Mesenchymal stem cell (in vitro differentiated cells and primary cell): ENCODE results near the gene AK3.

Experiments used
- DNase-seq: peaks from one replicate; pipeline ENCODE4 v3.0.0-alpha.2; 2013
- H2AFZ ChIP-seq: one replicate; pipeline ENCODE4 v1.6.1; 2013; ENCODE audit warnings: low read depth, mild to moderate bottlenecking, control low read depth, inconsistent platforms, low read length, moderate library complexity
- H2AK5ac ChIP-seq: 2 replicates; pipeline ENCODE4 v1.6.1; 2013; ENCODE audit warnings: low read length, moderate library complexity, mild to moderate bottlenecking, inconsistent platforms; ENCODE audit not compliant: severe bottlenecking
- H2BK120ac ChIP-seq: one replicate; pipeline ENCODE4 v1.6.1; 2013; ENCODE audit warnings: low read depth, mild to moderate bottlenecking, inconsistent platforms, low read length, moderate library complexity
- H2BK12ac ChIP-seq, 2 experiments: one replicate each; pipeline ENCODE4 v1.6.1; 2013; ENCODE audit warnings: inconsistent platforms in 2 of 2, low read length in 2 of 2, mild to moderate bottlenecking in 2 of 2, moderate library complexity in 2 of 2, control low read depth in 1 of 2
- H2BK15ac ChIP-seq: one replicate; pipeline ENCODE4 v1.6.1; 2013; ENCODE audit warnings: mild to moderate bottlenecking, low read depth, inconsistent platforms; ENCODE audit not compliant: poor library complexity, severe bottlenecking
- H2BK5ac ChIP-seq: 2 replicates; pipeline ENCODE4 v1.6.1; 2013; ENCODE audit warnings: low read depth, mild to moderate bottlenecking, low read length, control low read depth, inconsistent platforms; ENCODE audit not compliant: poor library complexity, severe bottlenecking
- H3K14ac ChIP-seq, 2 experiments: one replicate each; pipeline ENCODE4 v1.6.1; 2013; ENCODE audit warnings: inconsistent platforms in 2 of 2, low read length in 2 of 2, control low read depth in 1 of 2, mild to moderate bottlenecking in 1 of 2, moderate library complexity in 1 of 2
- H3K18ac ChIP-seq, 2 experiments: one replicate each; pipeline ENCODE4 v1.6.1; 2013; ENCODE audit warnings: inconsistent platforms in 2 of 2, low read length in 2 of 2, control low read depth in 1 of 2, low read depth in 1 of 2, mild to moderate bottlenecking in 1 of 2
- H3K23ac ChIP-seq, 2 experiments: one replicate each; pipeline ENCODE4 v1.6.1; 2013; ENCODE audit warnings: inconsistent platforms in 2 of 2, low read length in 2 of 2, mild to moderate bottlenecking in 2 of 2, moderate library complexity in 2 of 2, control low read depth in 1 of 2
- H3K27ac ChIP-seq: 2 replicates; pipeline ENCODE4 v1.5.1; 2013; ENCODE audit warnings: mild to moderate bottlenecking, moderate library complexity, low read length, control low read depth, inconsistent platforms; ENCODE audit not compliant: poor library complexity, severe bottlenecking
- H3K27me3 ChIP-seq, 2 experiments: 2 replicates each; pipeline versions ENCODE4 v1.6.1 to v1.7.0; 2013; ENCODE audit warnings: low read length in 2 of 2, mild to moderate bottlenecking in 2 of 2, moderate library complexity in 2 of 2, control low read depth in 1 of 2, inconsistent platforms in 1 of 2; ENCODE audit not compliant: control insufficient read depth in 1 of 2, insufficient read depth in 1 of 2
- H3K36me3 ChIP-seq, 2 experiments: 2 replicates each; pipeline versions ENCODE4 v1.6.1 to v1.7.0; 2013; ENCODE audit warnings: low read length in 2 of 2, control low read depth in 1 of 2, inconsistent platforms in 1 of 2, low read depth in 1 of 2, mild to moderate bottlenecking in 1 of 2; ENCODE audit not compliant: insufficient read depth in 2 of 2, control insufficient read depth in 1 of 2
- H3K4ac ChIP-seq, 2 experiments: one replicate each; pipeline ENCODE4 v1.6.1; 2013; ENCODE audit warnings: inconsistent platforms in 2 of 2, low read length in 2 of 2, mild to moderate bottlenecking in 2 of 2, moderate library complexity in 2 of 2, control low read depth in 1 of 2, low read depth in 1 of 2
- H3K4me1 ChIP-seq: 2 replicates; pipeline ENCODE4 v1.6.1; 2013; ENCODE audit warnings: low read depth, low read length, control low read depth; ENCODE audit not compliant: control insufficient read depth, insufficient read depth
- H3K4me2 ChIP-seq: 2 replicates; pipeline ENCODE4 v1.6.1; 2013; ENCODE audit warnings: low read length, mild to moderate bottlenecking, inconsistent platforms; ENCODE audit not compliant: poor library complexity, severe bottlenecking
- H3K4me3 ChIP-seq, 2 experiments: 2 replicates each; pipeline versions ENCODE4 v1.5.1 to v1.7.0; 2013; ENCODE audit warnings: low read length in 2 of 2, mild to moderate bottlenecking in 2 of 2, control low read depth in 1 of 2, low read depth in 1 of 2; ENCODE audit not compliant: insufficient read depth in 1 of 2
- H3K79me1 ChIP-seq: replicated peaks from 2 replicates; pipeline ENCODE4 v1.6.1; 2013; ENCODE audit warnings: mild to moderate bottlenecking, control low read depth, low read length, inconsistent platforms; ENCODE audit not compliant: poor library complexity, severe bottlenecking
- H3K9ac ChIP-seq: 2 replicates; pipeline ENCODE4 v1.7.0; 2013; ENCODE audit warnings: mild to moderate bottlenecking, low read length, moderate library complexity
- H3K9me3 ChIP-seq: 2 replicates; pipeline ENCODE4 v1.7.0; 2013; ENCODE audit warnings: mild to moderate bottlenecking, low read length; ENCODE audit not compliant: control insufficient read depth
- H4K8ac ChIP-seq: one replicate; pipeline ENCODE4 v1.6.1; 2013; ENCODE audit warnings: inconsistent platforms, mild to moderate bottlenecking, low read length, moderate library complexity
- H4K91ac ChIP-seq: one replicate; pipeline ENCODE4 v1.6.1; 2013; ENCODE audit warnings: mild to moderate bottlenecking, low read length, inconsistent platforms
- WGBS: methylation state at CpG from one replicate; pipeline ENCODE4 v1.1.7; 2013; ENCODE audit warnings: mixed read lengths; 5-methylcytosine and 5-hydroxymethylcytosine counted together

The AK3 gene

DNA sequence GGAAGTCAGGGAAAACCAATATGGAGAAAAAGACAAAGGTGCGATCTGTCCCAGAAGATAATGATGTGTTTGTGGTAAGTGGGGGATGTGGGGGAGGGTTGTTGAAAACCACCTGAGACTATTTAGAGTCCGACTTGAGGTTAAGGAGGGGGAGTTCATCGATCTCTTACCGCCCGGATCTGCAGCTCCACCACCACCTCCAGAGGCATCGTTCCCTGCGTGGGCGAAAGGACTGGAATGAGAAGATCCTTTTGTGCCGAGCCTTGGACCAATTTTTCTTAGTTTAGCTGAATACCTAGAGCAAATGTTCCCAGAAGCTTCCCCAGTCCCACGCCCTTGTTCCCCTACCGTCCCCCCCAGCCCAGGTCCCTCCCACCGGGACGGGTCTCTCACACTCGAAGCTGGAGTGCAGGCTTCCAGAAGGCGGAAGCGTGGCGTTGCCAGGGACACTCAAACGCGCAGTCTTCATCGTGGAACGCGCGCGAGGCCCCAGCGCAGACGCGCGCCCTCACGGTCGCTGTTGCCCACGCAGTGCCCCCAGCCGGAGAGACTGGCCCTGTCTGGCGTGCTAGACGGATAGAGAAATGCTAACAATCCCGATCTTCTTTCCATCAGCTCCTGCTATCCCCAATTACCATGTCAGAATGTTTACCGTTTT is 74.8 kb downstream of the AK3 start, which contains the start of gene SPATA6L:
Gene SPATA6L, minus strand, starts transcription at position 439 of the 658 bp plus-strand sequence. Its CDS starts 230 bp downstream, at position 209.
- peak within 1 kb of the TSS; percentile 35 for H2BK120ac ChIP-seq
- H3K27me3 ChIP-seq, result no peaks in the 10 kb centered on the region
- H3K79me1 ChIP-seq, result peaks cover 15% of the 10 kb centered on the region
- peak within 1 kb of the TSS; percentile 94 for H3K4me2 ChIP-seq
- H3K18ac ChIP-seq, result peak within 1 kb of the TSS; percentile 37 to 46
- no peaks in the 10 kb centered on the region for H3K9me3 ChIP-seq
- peak within 1 kb of the TSS; percentile 33 for H2AFZ ChIP-seq
- H4K91ac ChIP-seq, result no peak within 1 kb of the TSS
- peak within 1 kb of the TSS in 1 of 2 experiments; percentile 61 for H3K4ac ChIP-seq
- peak within 1 kb of the TSS; percentile 58 to 81 for H3K4me3 ChIP-seq
- peak within 1 kb of the TSS; percentile 55 for H3K27ac ChIP-seq
- H3K36me3 ChIP-seq, result no peaks in the 10 kb centered on the region
- H2BK15ac ChIP-seq, result peak within 1 kb of the TSS; percentile 37
- H3K23ac ChIP-seq, result no peak within 1 kb of the TSS
- no peak within 1 kb of the TSS for H3K14ac ChIP-seq
- H3K4me1 ChIP-seq, result peaks cover 11% of the 10 kb centered on the region
- peak within 1 kb of the TSS; percentile 83 for H4K8ac ChIP-seq
- H2BK12ac ChIP-seq, result peak within 1 kb of the TSS in 1 of 2 experiments; percentile 35
- peak within 1 kb of the TSS; percentile 91 for H3K9ac ChIP-seq
- H2AK5ac ChIP-seq, result no peak within 1 kb of the TSS
- peak within 1 kb of the TSS; percentile 54 for H2BK5ac ChIP-seq
- DNase-seq, result peak; percentile 73
- 4% methylated on average over 30 of the region's 36 CpGs for WGBS

GRCh38 chr9:4665357-4665756 is 75.6 kb downstream of the AK3 start:
- Histone ChIP-seq H3K4me2 (no peak overlapping the region), H3K9me3 (no peaks in the 10 kb centered on the region), H3K27ac (no peak overlapping the region), H2AK5ac (no peak overlapping the region), H2AFZ (no peak overlapping the region), H3K79me1 (peaks cover 15% of the 10 kb centered on the region), H2BK15ac (no peak overlapping the region), H2BK120ac (no peak overlapping the region), H2BK12ac (no peak overlapping the region), H4K91ac (no peak overlapping the region), H3K4me3 (peak overlapping the region in 1 of 2 experiments; percentile 81), H2BK5ac (no peak overlapping the region), H3K9ac (peak overlapping the region; percentile 91), H3K36me3 (no peaks in the 10 kb centered on the region), H3K18ac (no peak overlapping the region), H3K14ac (no peak overlapping the region), H4K8ac (no peak overlapping the region), H3K23ac (no peak overlapping the region), H3K4me1 (peaks cover 11% of the 10 kb centered on the region), H3K27me3 (no peaks in the 10 kb centered on the region), H3K4ac (no peak overlapping the region)
- WGBS, result 100% methylated on average over 2 of the region's 2 CpGs
- DNase-seq, result peak; percentile 71

- Histone ChIP-seq H3K23ac (no peak overlapping the region), H2BK5ac (no peak overlapping the region), H2AFZ (no peak overlapping the region), H3K18ac (no peak overlapping the region), H3K9ac (peak overlapping the region; percentile 90), H3K4ac (no peak overlapping the region), H3K27ac (no peak overlapping the region), H3K4me1 (peaks cover 11% of the 10 kb centered on the region), H3K4me2 (peak overlapping the region; percentile 31), H3K36me3 (no peaks in the 10 kb centered on the region), H2BK15ac (no peak overlapping the region), H2AK5ac (no peak overlapping the region), H3K4me3 (peak overlapping the region in 1 of 2 experiments; percentile 90), H3K27me3 (no peaks in the 10 kb centered on the region), H4K91ac (no peak overlapping the region), H3K79me1 (peaks cover 15% of the 10 kb centered on the region), H2BK120ac (no peak overlapping the region), H2BK12ac (no peak overlapping the region), H4K8ac (no peak overlapping the region), H3K14ac (no peak overlapping the region), H3K9me3 (no peaks in the 10 kb centered on the region)
- 93% methylated on average over 3 of the region's 3 CpGs for WGBS
- peak; percentile 38 for DNase-seq
Measured at GRCh38 chr9:4663956-4664355, 77.0 kb downstream of the AK3 start.

- Histone ChIP-seq H2BK120ac (no peak overlapping the region), H3K27ac (no peak overlapping the region), H3K79me1 (peaks cover 15% of the 10 kb centered on the region), H2BK5ac (no peak overlapping the region), H4K91ac (peak overlapping the region; percentile 98), H3K4me1 (peaks cover 11% of the 10 kb centered on the region), H2BK15ac (no peak overlapping the region), H3K9me3 (no peaks in the 10 kb centered on the region), H3K27me3 (no peaks in the 10 kb centered on the region), H3K4me2 (peak overlapping the region; percentile 67), H3K4ac (peak overlapping the region; percentile 81 to 98), H3K36me3 (no peaks in the 10 kb centered on the region), H2AFZ (no peak overlapping the region), H3K23ac (no peak overlapping the region), H3K18ac (peak overlapping the region in 1 of 2 experiments; percentile 98), H3K9ac (peak overlapping the region; percentile 90), H4K8ac (peak overlapping the region; percentile 99), H2BK12ac (peak overlapping the region; percentile 12 to 34), H3K4me3 (peak overlapping the region; percentile 90 to 97), H3K14ac (no peak overlapping the region), H2AK5ac (no peak overlapping the region)
- 68% methylated on average over 12 of the region's 13 CpGs for WGBS
- peak; percentile 87 for DNase-seq
Measured at GRCh38 chr9:4662989-4663792, 77.8 kb downstream of the AK3 start.
